ENCODE results near the gene DNAH10. TPM values are rescaled to one million over a fixed set of nuclear protein-coding genes. Genes with fewer than 3 reads are reported as not detected.

Gene DNAH10
- total RNA-seq, 2 donors from 2014 or later: 0.09 to 0.64 TPM

- TF ChIP-seq CTCF (conservative IDR thresholded peaks at IDR 0.05): no peak
- H3K4me3 Mint-ChIP-seq: no peak overlapping the region
- H3K9ac ChIP-seq (ENCODE audit: extremely low read depth, low read length, poor library complexity, severe bottlenecking): no peak overlapping the region
- H3K27me3 ChIP-seq (ENCODE audit: control insufficient read depth, insufficient read depth, low read length, poor library complexity, severe bottlenecking): peaks cover 21% of the 10 kb centered on the region
- peaks cover 52% of the 10 kb centered on the region for H3K9me3 Mint-ChIP-seq
- H3K36me3 Mint-ChIP-seq (ENCODE audit: low read depth): no peaks in the 10 kb centered on the region
- H3K4me3 ChIP-seq (ENCODE audit: low read length): no peak overlapping the region
- H3K4me1 ChIP-seq (ENCODE audit: control insufficient read depth, insufficient read depth, low read length): no peaks in the 10 kb centered on the region
- H3K27ac Mint-ChIP-seq: no peak overlapping the region
- H3K9me3 ChIP-seq (ENCODE audit: control insufficient read depth, low read length): peaks cover 16% of the 10 kb centered on the region
- peaks cover 38% of the 10 kb centered on the region for H3K27me3 Mint-ChIP-seq (ENCODE audit: insufficient read depth)
- H3K27ac ChIP-seq (ENCODE audit: low read depth, low read length): no peak overlapping the region
- 88 to 100% methylated on average over 1 to 10 of the region's 10 CpGs for WGBS, 2 experiments (ENCODE audit: insufficient coverage in 1 of 2, insufficient read length in 1 of 2)
- no peaks in the 10 kb centered on the region for H3K4me1 Mint-ChIP-seq
- no peak for DNase-seq
- H3K36me3 ChIP-seq (ENCODE audit: control insufficient read depth, insufficient read depth, low read length): no peaks in the 10 kb centered on the region
Observed at GRCh38 chr12:123829561-123829960, 67.5 kb downstream of the DNAH10 start.

- DNase-seq: no peak
- 69% methylated on average over 2 of the region's 2 CpGs; no CpG with 5 or more reads in 1 of the 2 experiments for WGBS, 2 experiments (ENCODE audit: insufficient coverage in 1 of 2, insufficient read length in 1 of 2)
- Histone ChIP-seq H3K9me3 (ENCODE audit: control insufficient read depth, low read length) (peaks cover 24% of the 10 kb centered on the region), H3K27ac (ENCODE audit: low read depth, low read length) (no peak overlapping the region), H3K4me3 (ENCODE audit: low read length) (no peak overlapping the region), H3K9ac (ENCODE audit: extremely low read depth, low read length, poor library complexity, severe bottlenecking) (no peak overlapping the region), H3K4me1 (ENCODE audit: control insufficient read depth, insufficient read depth, low read length) (no peaks in the 10 kb centered on the region), H3K27me3 (ENCODE audit: control insufficient read depth, insufficient read depth, low read length, poor library complexity, severe bottlenecking) (peaks cover 10% of the 10 kb centered on the region), H3K36me3 (ENCODE audit: control insufficient read depth, insufficient read depth, low read length) (no peaks in the 10 kb centered on the region)
- Mint-ChIP-seq H3K4me3 (no peak overlapping the region), H3K9me3 (peaks cover 57% of the 10 kb centered on the region), H3K27me3 (ENCODE audit: insufficient read depth) (peaks cover 31% of the 10 kb centered on the region), H3K4me1 (no peaks in the 10 kb centered on the region), H3K27ac (no peak overlapping the region), H3K36me3 (ENCODE audit: low read depth) (no peaks in the 10 kb centered on the region)
- TF ChIP-seq CTCF (conservative IDR thresholded peaks at IDR 0.05): no peak
Observed at GRCh38 chr12:123830675-123831074, 68.6 kb downstream of the DNAH10 start.

- Histone ChIP-seq H3K27me3 (ENCODE audit: control insufficient read depth, insufficient read depth, low read length, poor library complexity, severe bottlenecking) (no peaks in the 10 kb centered on the region), H3K4me3 (ENCODE audit: low read length) (no peak overlapping the region), H3K9me3 (ENCODE audit: control insufficient read depth, low read length) (peaks cover 24% of the 10 kb centered on the region), H3K27ac (ENCODE audit: low read depth, low read length) (no peak overlapping the region), H3K36me3 (ENCODE audit: control insufficient read depth, insufficient read depth, low read length) (no peaks in the 10 kb centered on the region), H3K9ac (ENCODE audit: extremely low read depth, low read length, poor library complexity, severe bottlenecking) (no peak overlapping the region), H3K4me1 (ENCODE audit: control insufficient read depth, insufficient read depth, low read length) (no peaks in the 10 kb centered on the region)
- Mint-ChIP-seq H3K27me3 (ENCODE audit: insufficient read depth) (peaks cover 23% of the 10 kb centered on the region), H3K27ac (no peak overlapping the region), H3K36me3 (ENCODE audit: low read depth) (no peaks in the 10 kb centered on the region), H3K9me3 (peaks cover 48% of the 10 kb centered on the region), H3K4me1 (no peaks in the 10 kb centered on the region), H3K4me3 (no peak overlapping the region)
- DNase-seq: no peak
- 92 to 96% methylated on average over 3 to 4 of the region's 5 CpGs for WGBS, 2 experiments (ENCODE audit: insufficient coverage in 1 of 2, insufficient read length in 1 of 2)
- TF ChIP-seq CTCF (conservative IDR thresholded peaks at IDR 0.05): no peak
Observed at GRCh38 chr12:123832052-123832451, 70.0 kb downstream of the DNAH10 start.
